GM19372 (cell line): Measurements from ENCODE around the gene ITGA6.

Experiments used
- ATAC-seq: cut with Tn5 transposase; IDR thresholded peaks from one replicate; pipeline ENCODE4 v1.9.1; 2021; ENCODE audit warnings: mild to moderate bottlenecking, low read depth, moderate library complexity; ENCODE audit not compliant: unreplicated experiment

The ITGA6 gene

DNA sequence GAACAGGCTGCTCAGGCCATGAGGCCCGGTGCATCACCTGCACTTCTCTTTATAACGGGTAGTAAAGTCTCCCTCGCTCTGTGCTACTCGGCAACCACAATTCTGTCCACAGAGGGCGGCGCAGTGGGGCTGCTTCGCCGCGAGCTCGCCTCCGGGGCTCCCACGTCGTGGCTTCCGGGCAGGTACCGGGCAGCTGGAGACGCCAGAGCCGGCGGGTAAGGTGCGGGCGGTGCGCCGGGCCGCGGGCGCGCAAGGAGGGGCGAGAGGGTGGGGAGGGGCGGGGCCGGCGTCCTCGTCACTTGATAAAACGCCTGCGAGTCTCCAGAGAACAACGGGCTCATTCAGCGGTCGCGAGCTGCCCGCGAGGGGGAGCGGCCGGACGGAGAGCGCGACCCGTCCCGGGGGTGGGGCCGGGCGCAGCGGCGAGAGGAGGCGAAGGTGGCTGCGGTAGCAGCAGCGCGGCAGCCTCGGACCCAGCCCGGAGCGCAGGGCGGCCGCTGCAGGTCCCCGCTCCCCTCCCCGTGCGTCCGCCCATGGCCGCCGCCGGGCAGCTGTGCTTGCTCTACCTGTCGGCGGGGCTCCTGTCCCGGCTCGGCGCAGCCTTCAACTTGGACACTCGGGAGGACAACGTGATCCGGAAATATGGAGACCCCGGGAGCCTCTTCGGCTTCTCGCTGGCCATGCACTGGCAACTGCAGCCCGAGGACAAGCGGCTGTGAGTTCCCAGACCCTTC is at the start of gene ITGA6:
Gene ITGA6 (plus strand): TSS at position 331 of the 734 bp plus-strand sequence.
- peak; percentile 54 for ATAC-seq

DNA sequence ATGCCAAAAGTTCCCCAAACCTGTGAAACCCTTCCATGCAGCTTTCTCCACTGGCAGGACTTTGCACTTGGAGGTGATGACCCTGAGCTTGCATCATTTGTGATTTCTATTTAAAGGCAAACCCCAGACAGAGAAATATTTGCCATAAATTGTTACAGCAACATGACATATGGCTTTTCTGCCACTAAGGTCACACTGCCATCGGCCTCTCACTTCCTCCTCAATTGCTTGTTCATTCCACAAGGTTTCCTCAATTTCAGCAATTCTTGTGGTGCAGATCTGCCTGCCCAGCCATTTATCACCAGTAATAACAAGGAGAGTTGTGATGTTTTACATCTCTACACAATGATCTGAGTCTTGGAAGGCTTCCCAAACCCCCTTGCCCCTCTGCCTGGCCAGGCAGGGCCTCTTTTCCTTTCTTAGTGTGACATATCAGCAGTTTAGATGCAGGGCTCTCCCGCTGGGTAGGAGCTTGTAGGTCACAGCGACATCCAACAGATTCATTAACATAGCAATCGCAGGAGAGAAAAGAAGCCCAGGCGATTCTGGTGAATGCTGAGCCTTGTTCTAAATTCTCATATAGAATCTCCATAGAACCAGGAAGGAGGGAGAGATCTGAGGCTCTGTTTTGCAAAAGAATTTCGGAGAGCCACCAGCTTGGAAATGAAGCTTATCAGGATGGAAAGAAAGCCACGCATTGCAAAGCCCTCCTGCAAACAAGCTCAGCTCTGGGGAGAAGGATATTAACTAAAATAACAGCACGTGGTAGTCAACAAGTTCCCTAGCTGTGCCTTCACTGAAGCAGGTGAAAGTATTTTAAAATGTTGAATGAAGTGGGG is 46.7 kb upstream of the ITGA6 start:
- ATAC-seq, result no peak

DNA sequence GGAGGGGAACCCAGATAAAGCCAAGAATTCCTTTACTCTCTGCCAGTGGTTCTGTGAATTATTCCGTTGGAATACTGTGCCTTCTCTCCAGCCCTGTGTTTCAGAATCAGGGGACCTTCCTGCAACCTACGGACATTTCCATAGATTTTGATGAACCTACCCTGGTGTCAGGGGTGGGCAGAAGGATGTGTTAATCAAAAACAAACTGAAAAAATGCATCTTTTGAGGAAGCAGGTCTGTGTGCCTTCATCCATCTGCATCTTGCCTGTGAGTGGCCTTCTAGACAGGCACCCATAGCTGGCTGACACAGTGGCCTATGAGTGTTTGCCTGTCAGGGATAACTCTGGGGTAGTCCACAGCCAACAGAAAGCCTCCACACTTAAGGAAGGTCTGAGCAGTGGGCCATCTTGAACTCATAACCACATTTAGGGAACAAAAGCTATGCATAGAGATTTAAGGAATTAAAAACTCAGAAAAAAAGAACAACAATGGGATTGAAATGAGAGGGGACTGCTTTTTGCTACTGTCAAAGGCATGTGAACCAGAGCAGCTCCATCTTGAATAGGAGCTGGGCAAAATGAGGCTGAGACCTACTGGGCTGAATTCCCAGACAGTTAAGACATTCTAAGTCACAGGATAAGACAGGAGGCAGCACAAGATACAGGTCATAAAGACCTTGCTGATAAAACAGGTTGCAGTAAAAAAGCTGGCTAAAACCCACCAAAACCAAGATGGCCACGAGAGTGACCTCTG is 45.9 kb upstream of the ITGA6 start:
- no peak for ATAC-seq

DNA sequence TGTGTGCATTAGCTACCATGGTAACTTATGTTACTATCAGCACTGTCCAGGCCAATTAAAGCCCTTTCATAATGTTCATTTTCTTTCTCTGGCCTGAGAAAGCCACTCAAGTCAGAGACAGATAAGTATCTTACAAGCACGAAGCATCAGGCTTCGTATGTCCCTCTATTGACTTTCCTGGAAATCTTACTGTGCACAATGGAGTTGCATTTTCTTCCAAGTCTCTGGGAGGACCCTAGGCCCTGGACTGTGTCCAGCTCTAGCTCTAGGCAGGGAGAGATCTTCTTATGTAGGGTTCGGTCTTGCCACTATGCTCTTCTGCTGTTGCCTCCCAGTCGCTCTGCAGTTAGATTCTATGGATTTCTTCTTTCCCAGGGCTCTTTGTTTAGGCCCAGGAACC is 40.0 kb upstream of the ITGA6 start:
- no peak for ATAC-seq

DNA sequence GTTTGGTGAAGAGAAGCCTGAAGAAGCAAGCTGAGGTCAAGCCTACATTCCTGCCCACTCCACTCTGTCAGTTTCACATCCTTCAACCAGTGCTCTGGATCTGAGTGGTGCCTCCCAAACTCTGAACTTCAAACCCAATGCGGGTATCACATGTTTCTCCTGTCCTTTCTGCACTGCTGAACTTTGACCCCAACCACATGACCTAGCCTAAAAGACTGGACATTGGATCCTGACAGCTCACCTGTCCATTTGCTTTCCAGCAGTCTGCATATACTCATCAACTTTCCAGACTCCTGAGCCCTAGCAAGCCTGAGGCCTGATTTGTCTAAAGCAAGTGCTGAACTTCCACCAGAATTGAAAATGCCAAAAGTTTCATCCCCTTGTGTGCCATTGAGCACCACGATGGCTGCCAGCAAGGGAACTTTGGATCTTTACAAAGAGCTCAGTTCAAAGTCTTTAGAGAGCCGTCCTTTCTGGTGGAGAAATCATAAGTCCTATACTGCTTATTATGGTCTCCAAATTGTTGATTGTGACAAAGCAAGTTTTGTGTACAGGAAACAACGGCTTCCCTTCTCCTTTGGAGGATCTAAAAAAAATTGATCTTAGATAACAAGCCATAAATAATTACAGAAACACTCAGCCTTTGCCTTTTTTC is 37.6 kb upstream of the ITGA6 start:
- ATAC-seq, result no peak

DNA sequence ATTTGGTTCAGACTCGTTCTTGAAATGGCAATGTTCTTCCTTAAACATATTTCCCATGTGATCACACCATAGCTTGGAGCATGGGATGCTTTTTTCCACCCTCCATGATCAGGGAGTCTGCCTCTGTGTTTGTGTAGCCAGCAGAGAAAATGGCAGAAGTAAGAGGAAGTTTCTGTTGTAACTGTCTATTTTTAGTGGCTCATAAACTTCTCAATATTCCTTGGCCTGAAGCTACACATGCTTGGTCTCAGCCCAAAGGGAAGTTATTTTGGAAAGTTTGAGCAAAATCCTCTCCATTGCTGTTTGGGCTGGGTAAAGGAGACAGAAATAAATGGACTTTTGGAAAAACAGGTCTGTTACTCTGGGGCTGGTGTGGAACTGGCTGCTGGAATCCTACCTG is 33.4 kb upstream of the ITGA6 start:
- ATAC-seq, result no peak

DNA sequence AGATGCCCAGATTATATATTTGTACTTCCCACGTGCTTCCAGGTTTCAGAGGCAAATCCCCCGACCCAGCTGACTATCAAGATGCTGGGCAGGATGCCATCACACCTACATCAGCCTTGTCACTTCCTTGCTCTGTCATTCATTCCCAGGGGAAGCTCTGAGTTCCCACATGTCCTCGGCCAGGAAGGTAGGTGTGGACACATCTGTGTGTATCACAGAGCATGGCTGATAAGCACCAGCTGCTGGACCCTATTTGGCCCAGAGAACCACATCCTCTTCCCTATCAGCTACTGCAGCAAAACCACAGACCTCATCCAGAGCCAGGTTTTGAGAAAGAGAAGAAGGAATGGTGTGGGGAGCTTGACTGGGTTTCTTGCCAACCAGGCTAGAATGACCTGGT is 31.9 kb upstream of the ITGA6 start:
- no peak for ATAC-seq

DNA sequence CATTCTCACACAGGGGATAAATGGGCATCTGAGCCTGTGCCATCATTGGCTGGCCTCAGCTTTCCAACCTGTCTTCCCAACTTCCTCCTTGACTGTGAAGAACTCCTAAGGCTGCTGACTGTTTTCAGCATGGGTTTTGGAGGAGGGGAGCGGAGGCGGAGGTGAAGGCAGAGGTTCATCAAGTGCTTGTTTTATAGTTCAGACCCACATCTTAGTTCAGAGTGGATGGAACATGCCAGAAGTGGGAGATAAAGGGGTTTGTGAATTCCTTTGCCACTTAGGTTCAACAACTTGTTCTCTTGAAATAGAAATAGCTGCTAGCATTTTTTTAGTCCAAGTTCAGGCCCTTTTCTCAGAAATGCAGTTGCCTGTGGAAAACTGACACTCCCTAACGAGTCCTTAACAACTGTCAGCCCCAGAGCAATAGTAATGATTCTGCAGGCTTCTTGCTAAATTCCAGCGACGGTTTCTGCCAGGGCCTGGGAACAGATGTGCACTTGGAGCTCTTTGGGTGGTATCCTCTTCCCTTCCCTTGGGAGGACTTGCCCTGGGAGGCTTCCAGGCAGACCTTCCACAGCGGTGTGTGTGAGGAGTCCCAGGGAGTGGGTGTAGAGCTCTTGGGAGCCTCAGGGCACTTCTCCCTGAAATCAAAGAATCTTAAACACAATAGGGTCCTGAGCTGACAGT is 30.1 kb upstream of the ITGA6 start:
- ATAC-seq, result no peak

DNA sequence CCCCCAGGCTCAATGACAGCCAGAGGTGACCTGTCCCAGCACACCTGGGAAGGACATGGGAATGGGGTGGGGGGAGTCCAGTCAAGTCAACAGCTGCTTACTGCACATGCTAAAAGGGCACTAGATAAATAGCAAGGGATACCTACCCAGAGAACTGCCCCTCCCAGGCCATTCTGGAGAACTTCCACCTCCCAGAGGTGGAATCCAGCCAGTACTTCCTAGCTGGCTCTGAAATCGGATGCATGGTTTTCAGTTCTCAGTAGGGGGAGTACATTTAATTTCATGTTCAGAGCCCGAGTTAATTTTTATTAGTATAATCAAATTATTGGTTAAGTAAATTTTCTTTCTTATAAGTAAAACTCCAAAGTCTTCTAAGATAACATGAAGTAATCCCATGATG is 28.9 kb upstream of the ITGA6 start:
- ATAC-seq, result no peak

DNA sequence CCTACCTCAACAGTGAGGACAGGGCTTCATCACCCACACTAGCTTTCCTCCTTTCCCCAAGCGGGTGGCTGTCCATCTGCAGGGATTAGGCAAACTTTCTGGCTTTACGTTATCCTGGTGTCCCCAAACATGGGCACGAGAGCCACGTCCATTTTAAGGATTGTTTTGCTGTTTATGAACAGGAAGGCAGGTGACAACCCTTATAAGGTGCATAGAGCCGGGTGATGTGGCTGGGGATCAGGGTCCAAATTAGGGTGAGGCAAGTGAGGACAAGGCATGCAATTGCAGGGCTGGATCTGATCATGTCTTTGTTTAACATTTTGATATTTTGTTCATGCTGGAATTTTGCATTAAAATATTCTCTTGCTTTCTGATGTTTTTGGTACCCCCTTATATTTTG is 27.6 kb upstream of the ITGA6 start:
- no peak for ATAC-seq

DNA sequence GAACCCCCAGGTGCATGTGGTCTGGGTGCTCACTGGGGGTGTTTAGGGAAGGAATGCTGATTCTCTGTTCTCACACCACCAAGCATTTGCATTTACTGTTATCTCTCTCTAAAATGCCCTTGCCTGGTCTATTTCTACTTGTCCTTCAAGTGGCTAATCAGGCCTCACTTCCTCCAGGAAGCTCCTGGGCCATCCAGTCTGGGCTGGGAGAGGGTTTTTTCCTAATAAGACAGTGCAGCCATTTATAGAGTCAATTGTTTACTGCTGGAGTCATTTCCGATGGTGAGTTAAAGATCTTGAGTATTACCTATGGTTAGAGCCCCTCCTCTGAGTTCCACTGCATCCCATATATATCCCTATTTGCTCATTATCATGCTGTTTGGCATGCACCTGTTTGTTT is 25.2 kb upstream of the ITGA6 start:
- ATAC-seq, result no peak

DNA sequence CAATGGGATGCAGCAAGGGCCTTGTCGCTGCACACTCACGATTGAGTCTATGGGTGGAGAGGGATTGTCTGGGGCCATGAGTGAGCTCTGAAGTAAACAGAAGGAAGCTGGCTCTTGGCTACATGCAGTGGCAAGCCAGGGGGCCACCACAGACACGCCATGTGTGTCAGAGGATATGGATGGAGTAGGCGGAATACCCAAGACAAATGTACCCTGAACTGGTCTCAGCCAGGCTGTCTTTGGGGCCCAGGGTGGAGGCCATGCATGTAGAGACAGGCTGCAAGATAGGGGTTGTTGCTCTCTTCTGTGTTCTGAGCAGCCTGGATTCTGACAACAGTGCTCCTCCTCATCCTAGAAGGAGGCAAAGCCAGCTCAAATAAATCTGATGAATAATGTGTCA is 24.0 kb upstream of the ITGA6 start:
- ATAC-seq, result no peak

DNA sequence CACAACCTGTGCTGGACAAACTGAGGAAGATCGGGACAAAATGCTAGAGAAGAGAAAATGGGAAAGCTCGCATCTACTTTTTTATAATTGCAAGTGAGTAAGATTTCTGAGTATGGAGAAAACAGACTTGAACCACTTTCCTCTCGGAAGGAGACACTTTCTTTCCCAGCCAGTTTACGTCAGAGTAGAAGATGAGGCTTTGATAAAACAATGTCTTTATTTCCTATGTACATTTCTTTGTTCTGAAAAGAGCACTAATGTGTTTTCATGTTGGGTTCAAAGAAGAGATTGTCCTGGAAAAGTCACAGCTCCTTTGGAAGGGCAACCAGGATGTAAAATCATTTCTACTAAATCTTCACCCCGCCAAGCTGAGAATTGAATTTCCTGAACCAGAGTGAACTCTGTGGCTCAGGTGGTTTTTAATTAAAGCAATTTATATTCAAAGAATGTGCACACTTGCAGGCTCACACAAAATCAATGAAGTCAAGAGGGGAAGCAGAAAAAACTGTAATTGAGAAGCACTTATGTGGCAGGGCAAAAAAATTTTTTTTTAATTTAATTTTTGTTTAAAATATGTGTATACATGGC is 23.4 kb upstream of the ITGA6 start:
- no peak for ATAC-seq

DNA sequence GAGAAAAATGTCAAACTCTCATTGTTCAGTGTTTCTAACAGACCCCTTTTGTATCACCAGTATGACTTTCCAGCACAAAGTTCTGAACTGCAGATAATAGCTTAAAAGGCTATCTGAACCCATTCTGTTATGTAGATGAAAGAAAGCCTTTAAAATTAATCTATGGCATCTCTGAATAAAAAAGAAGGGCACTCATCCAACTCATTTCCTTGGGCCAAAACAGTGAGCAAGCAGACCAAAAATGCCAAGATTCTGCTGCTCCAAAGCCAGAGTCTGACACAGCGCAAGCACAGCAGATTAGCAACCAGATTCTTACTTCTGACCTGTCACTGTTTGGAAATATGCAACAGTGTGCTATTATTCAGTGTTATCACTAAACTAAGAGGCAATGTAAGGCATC is 22.6 kb upstream of the ITGA6 start:
- no peak for ATAC-seq

DNA sequence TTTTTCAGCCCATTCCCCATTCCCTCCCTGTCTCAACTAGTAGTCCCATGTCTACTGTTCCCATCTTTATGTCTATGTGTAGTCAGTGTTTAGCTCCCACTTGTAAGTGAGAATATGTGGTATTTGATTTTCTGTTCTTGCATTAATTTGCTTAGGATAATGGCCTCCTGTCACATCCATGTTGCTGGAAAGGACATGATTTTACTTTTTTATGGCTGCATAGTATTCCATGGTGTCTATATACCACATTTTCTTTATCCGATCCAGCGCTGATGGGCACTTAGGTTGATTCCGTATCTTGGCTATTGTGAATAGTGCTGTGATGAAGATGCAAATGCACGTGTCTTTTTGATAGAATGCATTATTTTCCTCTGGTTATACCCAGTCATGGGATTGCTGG is 21.7 kb upstream of the ITGA6 start:
- no peak for ATAC-seq

DNA sequence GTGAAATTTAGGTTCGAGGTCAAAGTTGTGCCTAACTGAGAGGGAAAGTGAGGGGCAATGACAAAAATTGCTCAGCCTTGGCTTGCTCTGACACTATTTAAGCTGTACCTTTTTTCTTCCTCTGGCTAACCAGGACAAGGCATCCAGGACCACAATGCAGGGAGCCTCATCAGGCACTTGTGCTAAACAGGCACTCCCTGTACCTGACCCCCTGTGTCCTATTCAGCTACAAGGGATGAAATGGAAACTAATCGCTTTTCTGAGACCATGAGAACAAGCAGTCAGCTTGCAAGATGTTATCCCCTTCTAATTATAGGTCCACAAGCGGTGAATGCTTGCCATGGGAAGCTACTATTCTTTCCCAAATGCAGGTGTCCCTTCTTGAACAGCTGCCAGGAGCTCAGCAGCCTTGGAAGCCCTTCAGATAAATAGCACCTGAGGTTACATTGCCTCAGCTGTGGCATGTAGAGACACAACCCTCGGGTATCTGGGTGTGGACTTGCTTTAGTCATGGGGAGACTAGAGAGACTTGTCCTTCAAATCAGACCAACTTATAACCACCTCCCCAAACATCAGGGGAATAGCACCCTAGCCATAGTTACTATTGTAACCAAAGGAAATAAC is 19.1 kb upstream of the ITGA6 start:
- no peak for ATAC-seq

DNA sequence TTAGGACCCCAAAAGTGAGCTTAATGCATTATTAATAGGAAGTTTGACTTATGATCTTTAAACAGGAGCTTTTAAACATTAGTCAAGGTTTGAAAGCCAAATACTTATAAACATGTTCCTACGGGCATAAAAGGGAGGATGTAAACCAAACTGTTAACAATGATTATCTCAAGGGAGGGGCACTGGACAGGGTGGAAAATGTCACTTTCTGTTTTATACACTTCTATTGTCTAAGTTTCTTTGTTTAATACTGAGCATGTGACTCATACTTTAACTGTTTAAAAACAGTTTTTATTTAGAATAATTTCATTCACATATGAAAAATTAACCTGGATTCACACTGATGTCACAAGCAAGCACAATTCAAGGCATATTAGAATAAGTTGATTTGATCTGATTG is 18.3 kb upstream of the ITGA6 start:
- ATAC-seq, result no peak

DNA sequence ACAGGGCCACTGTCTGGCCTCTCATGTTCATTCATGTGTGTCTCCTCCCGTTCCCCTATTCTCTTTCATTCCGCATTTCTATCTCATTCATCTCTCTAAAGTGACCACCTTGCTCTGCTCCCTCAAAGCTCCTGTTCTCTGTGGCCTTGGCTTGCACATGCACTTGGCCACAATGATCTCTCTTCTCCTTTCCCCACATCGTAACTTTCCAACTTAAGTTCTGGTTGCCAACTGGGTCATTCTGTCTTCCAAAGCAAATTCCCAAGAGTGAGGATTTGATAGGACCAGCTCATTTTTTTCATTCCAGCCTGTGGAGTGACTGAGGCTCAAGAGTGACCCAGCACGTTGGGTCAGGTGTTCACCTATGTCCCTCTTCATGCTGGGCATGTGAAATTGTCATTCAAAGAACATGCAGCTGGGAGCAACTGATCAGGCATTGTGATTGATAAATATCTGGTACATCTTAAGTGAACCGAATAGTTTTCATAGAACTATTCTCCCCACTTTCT is 14.3 kb upstream of the ITGA6 start:
- no peak for ATAC-seq

DNA sequence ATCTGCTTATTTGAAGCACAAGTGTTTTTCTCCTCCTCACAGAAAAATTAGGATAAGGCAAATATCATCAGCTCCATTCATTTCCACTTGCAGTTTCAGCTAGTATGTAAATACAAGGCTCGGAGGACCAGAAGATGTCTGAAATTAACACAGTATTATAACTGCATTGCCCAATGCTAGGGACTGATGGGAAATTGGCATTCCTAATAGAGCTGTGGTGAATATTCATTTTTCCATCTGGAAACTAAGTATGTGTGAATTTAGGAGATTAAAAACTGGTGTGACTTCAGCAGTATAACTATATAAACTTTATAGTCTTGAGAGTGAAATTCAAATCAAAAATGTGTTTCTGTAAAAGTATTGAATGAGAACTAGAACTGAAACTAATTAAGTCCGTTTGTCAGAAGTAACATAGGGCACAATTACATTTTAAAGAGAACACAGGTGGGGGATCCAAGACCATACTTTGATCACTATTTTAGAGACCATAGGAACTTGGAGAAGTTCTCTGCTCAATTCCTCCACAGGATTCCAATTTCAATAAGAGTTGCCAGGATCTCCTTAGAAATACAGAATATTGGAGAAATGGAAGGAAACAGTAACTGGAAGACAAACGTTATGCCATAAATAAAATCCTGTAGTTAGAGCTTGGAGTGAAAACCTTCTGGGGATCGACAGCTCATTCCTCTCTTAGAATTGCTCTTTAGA is 12.1 kb upstream of the ITGA6 start:
- ATAC-seq, result no peak
